ENCODE measurements around the gene VPS33B.
A peak's percentile ranks its signal among the peaks of the same experiment; 100 is the strongest.
"Not testable (repeated sequence)": the region's sequence is repeated elsewhere in the genome, so short reads cannot be mapped to it uniquely, and the experiment has no call there.

The VPS33B gene

DNA sequence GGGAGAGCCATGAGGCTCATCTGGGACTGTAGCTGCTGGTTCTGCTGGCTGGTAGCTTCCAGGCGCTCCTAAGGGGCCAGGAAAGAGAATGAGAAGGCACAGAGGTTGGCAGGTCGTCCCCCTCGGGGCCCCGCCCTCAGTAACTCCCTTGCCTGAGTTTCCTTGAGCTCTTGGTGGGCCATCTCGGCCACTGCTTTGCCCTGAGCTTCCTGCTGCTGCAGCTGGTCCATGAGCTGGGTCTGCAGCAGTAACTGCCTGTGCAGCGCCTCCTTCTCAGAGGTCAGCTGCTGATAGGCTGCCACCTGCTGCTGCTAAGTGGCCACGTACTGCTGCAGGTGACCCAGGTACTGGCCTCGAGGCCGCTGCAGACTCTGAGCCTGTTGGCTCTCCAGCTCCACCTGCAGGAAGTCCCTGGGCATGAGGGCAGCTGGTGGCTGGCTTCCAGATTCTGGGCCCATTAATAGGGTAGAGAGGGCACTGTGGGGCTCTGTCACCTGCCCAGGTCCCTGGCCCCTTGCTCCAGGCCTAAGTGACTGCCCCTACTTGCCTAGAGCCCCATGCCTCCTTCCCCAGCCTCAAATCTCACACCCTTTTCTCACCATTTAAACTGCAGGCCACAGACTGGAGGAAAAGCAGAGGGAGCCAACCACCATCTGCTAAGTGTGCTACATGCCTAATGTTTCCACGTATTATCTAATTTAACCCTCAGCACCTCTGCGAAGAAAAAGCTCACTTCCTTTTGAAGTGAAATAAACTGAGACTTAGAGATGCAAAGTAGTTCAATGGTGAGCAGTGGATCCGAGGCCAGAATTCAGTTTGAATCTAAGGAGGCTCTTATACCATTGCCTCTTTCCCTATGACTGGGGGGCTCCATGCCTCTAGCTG lies 10.8 kb upstream of the VPS33B start:
- DNase-seq (ENCODE audit: low read depth in 2 of 2) = no peak

DNA sequence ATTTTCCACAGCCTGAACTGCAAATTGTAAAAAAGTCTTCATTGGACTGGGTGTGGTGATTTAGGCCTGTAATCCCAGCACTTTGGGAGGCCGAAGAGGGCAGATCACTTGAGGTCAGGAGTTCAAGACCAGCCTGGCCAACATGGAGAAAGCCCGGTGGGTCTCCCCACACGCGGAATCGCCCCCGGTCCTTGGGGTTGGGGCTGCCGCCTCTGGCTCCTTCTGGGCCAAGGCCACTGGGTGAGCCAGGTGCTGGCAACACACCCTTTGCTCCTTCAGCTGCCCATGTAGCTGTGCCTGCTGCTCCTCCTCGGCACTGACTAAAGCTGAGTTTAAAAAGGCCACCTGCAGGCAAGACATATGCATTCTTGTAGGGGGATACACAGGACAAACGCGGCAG lies 9.4 kb upstream of the VPS33B start:
- no peak for DNase-seq (ENCODE audit: low read depth in 2 of 2)

DNA sequence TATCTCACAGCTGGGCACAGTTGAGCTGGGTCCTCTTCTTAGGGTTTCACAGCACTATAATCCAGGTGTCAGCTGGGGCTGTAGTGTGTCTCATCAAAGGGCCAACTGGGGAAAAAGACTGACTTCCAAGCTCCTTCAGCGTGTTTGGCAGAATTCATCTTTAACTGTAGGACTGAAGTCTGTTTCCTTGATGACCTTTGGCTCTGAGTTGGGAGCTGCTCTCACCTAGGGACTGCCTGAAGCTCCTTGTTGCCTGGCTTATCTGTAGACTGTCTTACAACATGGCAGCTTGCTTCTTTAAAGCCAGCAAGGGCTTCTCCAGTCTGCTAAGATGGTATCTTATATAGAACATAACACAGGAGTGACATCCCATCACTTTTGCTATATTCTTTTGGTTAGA lies 5.3 kb upstream of the VPS33B start:
- no peak for DNase-seq (ENCODE audit: low read depth in 2 of 2)

DNA sequence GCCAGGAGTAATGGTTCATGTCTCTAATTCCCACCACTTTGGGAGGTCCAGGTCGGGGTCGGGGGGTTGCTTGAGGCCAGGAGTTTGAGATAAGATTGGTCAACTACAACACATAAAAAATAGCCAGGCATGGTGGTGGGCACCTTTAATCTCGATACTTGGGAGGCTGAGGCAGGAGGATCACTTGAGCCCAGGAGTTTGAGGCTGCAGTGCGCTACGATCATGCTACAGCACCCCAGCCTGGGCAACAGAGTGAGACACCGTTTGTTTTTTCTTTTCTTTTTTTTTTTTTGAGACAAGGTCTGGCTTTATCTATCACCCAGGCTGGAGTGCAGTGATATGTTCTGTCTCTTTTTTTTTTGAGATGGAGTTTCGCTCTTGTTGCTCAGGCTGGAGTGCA lies 1.3 kb upstream of the VPS33B start:
- DNase-seq (ENCODE audit: low read depth in 2 of 2) = no peak

DNA sequence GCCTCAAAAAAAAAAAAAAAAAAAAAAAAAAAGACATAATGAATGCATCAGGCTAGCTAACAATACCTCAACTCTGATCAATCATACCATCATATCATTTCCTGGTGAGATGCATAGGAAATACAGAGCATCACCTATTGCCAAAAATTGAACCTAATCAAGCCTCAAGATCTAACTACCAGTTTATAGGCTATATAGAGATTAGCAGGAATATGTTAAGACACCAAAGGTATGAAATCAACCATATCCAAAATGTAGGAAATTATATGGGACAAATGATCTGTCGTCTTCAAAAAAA lies 387 bp upstream of the VPS33B start:
- no peak for DNase-seq (ENCODE audit: low read depth in 2 of 2)

DNA sequence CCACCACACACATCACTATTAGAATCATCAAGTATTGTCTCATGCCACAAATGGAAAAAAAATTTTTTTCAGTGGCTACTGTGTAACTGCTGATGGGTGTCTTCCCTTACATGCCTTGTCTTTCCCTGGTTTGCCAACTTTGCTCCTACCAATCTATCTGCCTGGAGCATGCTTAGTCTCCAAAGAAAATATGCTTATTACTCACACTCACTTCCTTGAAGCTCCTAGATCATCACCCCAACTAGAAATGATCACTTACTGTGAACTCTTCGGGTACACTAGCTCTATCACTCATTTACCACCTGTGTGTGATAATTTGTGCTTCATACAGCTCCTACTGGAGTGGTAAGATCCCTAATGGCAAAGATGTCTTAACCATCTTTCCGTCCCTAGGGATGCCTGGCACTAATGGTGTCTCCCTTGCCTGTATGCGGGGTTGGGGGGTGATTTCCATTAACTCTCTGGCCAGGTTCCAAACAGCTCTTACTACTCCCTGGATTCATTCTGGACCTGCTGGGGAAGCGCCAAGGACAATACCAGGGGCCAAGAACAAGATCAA lies 799 bp downstream of the VPS33B start:
- DNase-seq (ENCODE audit: low read depth in 2 of 2) = no peak

DNA sequence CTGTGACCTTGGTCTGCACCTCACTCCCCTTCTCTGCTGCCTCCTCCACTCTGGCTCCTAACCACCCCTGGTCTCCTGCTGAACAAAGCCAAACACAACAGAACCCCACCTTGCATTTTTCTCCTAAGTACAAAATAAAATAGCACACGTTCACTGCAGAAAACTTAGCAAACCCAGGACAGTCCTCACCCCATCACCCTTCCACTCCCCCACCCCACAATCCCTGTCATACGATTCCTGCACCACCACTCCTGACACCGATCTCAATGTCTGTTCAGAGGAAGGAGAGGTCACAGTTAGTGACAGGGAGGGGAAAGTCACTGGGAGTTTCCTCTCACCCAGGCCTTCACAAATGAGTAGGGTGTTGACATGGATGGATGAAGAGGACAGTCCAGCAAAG lies 4.2 kb downstream of the VPS33B start:
- no peak for DNase-seq (ENCODE audit: low read depth in 2 of 2)

DNA sequence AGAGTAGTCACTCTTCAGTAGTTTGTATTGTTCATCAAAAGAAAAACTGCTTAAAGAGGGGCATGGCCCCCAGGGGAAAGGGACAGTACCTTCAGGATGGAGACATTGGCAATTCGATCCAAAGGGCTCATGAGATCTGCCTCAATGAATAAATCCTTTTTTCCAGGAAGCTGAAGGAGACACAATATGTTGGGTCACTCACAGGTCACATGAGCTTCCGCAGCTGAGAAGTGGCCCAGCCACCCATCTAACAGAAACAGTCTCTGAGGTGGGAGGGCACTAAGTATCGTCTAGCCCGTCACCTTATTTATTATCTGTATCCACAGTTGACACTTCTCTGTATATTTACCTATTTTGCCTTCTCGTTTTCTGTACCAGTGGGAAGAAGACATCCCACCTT lies 4.7 kb downstream of the VPS33B start:
- no peak for DNase-seq (ENCODE audit: low read depth in 2 of 2)

DNA sequence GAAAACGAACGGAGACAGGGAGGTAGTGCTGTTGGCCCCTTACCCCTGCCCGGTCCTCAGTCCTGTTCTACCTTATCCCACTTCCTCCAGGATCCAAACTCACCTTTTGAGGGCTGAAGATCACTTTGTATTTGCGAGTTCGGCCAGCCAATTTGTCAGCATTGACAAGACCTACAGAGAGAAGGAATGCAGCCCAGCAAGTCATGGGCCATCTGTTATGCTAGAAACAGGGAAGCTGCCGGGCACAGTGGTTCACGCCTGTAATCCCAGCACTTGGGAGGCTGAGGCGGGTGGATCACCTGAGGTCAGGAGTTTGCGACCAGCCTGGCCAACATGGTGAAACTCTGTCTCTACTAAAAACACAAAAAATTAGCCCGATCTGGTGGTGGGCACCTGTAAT lies 8.7 kb downstream of the VPS33B start:
- DNase-seq (ENCODE audit: low read depth in 2 of 2) = not testable (repeated sequence)

DNA sequence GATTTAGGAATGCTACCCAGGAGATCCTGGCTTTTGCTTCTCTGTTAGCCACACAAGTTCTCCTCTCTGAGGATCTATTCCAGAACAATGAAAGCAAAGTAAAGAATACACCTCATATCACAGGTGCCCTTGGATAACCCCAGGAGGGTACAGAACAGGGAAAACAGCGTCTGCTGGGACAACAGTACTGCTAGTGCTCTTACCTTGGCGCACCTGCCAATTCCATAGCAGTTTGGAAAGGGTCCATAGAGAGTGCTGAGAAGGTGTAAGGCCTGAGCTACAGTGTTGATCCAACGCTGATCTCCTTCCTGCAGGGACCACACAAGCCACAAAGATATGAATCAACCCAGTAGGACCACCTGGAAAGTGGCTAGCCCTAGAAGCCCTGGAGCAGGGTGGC lies 15.1 kb downstream of the VPS33B start:
- DNase-seq (ENCODE audit: low read depth in 2 of 2) = no peak

DNA sequence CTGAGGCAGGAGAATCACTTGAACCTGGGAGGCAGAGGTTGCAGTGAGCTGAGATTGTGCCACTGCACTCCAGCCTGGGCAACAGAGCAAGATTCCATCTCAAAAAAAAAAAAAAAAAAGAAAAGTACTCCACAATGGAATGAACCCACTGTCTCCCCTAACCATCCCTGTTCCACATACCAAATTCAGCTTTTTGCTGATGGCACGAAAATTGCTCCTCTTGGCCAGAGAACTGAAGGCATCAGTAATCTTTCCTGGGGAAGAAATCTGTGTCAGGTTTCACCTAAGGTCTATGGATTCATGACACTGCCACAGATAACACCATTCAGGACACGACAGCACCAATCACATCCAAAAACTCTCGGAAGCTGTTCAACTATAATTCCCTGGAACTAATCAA lies 21.2 kb downstream of the VPS33B start:
- DNase-seq (ENCODE audit: low read depth in 2 of 2) = no peak

DNA sequence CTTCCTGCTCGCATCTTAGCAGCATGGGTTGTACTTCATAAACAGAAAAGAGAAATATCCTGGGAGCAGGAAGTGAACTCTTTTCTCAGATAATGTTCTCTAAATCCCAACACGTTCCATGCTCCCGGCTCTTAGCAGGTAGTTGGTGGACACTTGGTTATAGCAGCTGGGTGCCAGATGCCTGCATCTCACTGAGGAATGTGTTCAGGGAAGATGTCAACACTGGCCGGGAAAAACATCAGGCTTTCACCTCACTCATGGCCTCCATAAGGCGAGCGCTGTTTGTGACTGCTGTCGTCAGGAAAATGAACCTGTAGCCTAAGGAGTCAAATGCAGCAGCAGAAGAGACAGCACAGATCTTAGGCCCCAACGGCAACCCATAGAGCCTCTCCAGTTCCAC lies 23.7 kb downstream of the VPS33B start:
- DNase-seq (ENCODE audit: low read depth in 2 of 2) = no peak

DNA sequence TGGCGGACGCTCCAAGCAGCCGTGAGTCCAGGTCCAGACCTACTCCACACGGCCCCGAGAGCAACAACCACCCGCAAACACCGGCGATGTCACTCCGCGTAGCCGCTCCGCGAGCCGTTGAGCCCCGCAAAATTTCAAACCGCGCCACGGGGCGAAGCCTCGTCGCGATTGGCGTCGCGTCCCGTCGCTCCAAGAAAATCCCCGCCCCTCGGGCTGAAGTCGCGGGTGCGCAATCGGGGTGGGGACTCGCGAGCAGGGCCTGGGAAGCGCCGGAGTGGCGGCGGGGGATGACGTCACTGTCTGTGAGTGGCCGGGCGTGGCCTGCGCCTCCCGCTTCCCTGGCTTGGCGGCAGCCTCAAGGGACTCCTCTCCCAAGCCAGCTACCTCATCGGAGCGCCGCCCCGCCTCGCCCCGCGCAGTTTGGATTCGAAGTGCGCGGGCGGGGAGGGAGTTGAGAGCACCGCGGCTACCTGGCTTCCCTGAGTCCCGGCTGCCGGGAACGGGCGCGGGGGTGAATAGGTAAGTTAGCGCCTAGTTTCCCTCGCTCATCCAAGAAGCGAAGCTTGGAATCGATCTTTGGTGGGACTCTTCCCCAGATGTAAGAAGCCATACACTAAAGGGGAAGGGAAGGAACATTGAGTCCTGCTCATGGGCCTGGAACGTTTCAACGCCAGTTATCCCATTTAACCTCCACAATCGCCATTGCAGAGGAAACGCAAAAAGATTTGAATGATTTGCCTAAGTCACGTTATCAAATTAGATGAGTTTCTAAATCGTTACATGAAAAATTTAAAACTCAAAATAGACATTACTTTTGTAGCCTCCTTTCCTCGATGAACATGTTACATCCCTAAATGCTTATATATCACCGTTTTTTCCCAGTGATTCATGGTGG lies 27.7 kb downstream of the VPS33B start, which contains the start of gene PRC1:
Gene PRC1 (minus strand): TSS at position 119 of the 895 bp plus-strand sequence. CDS start 118 bp downstream, at position 1.
- peak; percentile 93 to 94 for DNase-seq (ENCODE audit: low read depth in 2 of 2)

DNA sequence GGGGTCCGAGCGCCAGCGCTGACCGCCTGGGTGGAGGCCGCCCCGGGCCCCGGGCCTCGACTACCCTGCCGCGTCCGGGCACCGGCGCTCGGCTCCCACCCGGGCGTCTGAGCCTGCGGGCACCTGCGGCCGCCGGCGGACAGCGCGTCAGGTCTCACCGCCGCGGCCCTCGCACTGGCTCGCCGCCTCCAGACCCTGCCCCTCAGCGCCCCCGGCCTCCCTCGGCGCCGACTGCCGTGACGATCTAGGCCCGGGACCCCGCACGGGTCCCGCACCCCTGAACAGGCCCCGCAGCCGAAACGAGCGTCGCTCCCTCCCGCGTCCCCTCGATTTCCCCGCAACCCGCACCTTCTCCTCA lies 28.4 kb downstream of the VPS33B start:
- no peak for DNase-seq (ENCODE audit: low read depth in 2 of 2)

DNA sequence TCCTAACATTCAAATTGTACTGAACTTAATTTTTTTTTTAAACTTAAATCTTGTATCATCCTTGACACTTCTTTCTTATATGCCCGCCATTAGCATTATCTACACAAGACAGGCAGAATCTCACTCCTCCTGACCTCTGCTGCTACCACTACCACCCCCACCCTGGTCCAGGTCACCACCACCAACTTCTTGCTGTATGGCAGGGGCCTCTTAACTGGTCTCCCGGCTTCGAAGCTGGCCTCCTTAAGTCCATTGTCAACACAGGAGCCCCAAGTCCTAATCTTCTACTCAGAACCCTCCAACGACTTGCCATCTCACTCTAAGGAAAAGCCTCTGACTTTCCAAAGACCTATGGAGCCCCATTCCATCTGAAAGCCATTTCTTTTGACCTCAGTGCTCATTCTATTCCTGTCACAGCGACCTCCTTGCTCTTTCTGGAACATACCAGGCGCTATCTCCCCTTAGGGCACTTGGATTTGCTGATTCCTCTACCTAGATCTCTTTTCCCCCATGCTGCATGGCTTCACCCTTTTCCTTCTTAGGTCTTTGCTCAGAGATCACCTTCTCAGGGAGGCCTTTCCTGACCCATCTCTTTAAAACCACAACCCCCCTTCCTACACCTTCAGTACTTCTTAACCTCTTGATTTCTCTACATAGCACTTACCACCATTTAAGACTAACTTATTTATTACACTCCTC lies 30.7 kb downstream of the VPS33B start:
- DNase-seq (ENCODE audit: low read depth in 2 of 2) = no peak

DNA sequence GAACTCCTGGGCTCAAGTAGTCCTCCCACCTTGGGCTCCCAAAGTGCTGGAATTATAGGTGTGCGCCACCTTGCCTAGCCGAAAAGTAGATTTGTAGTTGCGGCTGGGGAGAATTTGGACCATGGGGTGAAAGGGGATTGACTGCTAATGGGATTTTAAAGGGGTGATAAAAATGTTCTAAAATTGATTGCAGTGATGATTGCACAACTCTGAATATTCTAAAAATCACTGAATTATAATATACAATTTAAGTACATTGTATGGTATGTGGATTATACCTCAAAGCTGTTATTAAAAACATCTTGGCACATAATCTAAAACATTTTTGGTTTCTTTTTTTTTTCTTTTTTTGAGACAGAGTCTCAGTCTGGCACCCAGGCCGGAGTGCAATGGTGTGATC lies 31.9 kb downstream of the VPS33B start:
- no peak for DNase-seq (ENCODE audit: low read depth in 2 of 2)

DNA sequence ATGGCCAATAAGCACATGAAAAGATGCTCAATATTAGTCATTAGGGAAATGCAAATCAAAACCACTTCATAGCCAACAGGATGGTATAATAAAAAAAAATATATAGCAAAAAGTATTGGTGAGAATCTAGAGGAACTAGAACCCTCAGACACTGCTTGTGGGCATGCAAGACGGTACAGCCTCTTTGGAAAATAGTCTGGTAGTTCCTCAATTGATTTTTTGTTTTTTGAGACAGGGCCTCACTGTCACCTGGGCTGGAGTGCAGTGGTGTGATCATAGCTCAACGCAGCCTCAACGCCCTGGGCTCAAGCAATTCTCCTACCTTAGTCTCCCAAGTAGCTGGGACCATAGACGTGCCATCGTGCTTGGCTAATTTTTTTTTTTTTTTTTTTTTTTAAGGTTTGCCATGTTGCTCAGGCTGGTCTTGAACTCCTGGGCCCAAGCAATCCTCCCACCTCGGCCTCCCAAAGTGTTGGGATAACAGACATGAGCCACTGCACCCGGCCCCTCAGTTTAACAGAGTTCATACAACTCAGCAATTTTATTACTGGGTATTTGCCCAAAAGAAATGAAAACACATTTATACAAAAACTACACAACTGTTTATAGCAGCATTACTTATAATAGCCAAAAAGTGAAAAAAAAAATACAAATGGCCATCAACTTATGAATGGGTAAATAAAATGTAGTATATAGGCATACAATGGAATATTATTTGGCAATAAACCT lies 33.2 kb downstream of the VPS33B start:
- no peak for DNase-seq (ENCODE audit: low read depth in 2 of 2)

DNA sequence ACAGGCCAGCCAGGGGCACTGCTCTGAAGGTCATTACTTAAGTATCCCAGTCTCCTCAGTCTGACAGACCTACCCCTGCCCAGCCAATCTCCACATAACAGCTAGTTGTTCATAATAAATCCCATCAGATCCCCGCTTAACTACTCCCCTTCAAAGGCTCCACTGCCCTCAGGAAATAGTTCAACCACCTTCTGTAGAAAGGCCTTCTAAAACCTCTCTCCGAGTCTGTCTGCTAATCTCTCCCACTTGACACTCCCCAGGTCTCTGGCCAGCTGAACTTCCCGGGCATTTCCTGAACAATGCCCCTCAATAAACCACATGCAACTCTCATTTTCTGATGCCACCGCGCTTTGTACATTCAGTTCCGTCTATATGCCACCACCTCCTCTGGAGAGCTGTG lies 34.1 kb downstream of the VPS33B start:
- DNase-seq (ENCODE audit: low read depth in 2 of 2) = no peak

DNA sequence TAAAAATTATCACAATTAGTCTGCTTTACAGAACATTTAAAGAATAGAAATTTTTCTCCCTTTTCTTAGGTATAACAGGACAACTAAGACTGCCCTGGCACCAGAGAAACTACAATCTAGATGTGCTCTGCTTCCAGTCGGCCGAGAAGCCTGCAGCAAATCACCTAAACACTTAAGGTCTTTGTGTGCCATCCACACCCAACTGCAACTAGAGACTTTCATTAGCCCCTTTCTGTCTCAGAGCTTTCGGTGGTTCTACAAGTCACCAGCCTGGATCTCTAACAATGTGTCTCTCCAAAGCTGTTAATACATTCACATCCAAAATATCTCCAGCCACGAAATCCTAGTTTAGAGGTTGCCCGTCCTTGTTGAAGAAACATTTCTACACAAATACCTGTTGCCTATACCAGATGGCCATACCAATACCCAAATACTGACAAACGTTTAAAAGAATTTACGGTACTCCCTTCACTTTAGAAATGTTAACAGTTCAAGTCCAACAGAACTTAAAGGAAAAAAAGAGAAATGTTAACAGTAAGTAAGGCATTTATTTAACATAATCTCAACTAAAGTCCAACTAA lies 34.7 kb downstream of the VPS33B start:
- DNase-seq (ENCODE audit: low read depth in 2 of 2) = no peak

DNA sequence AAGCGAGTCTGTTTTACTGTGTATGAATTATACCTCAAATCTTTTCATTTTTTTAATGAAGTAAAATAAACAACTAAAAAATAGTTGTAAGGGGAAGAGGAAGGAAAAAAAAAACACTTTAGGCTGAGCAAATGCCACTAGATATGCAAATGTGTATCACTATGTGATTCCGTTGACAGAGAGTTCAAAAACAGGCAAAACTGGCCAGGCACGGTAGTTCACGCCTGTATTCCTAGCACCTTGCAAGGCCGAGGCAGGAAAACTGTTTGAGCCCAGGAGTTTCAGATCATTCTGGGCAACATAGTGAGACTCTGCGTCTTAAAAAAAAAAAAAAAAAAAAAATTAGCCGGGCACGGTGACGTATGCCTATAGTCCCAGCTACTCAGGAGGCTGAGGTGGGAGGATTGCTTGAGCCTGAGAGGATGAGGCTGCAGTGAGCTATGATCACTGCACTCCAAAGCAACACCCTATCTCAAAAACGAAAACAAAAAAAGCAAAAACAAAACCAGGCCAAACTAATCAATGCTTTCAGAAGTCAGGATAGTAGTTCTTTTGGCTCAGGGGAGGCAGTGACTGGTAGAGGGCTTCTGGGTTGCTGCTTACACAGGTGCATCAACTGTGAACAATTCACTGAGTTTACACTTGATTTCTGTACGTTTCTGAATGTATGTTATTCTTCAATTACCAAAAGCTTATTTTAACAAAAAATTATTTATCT lies 35.4 kb downstream of the VPS33B start:
- DNase-seq (ENCODE audit: low read depth in 2 of 2) = no peak

Data from stimulated activated CD4-positive, alpha-beta T cell treated with anti-CD3 and anti-CD28 coated beads, Interleukin-1b, Interleukin-23, amount 100 ng/mL, for 1 hour (primary cell).